NCI-H510A treated with DMSO at 0.1 percent for 48 hours (cell line): Measurements from ENCODE around the gene KPNA4.

ENCODE experiments used
- DNase-seq: peaks from one replicate; lab custom pipeline; 2025; lab: John Stamatoyannopoulos, UW

Gene KPNA4

DNA sequence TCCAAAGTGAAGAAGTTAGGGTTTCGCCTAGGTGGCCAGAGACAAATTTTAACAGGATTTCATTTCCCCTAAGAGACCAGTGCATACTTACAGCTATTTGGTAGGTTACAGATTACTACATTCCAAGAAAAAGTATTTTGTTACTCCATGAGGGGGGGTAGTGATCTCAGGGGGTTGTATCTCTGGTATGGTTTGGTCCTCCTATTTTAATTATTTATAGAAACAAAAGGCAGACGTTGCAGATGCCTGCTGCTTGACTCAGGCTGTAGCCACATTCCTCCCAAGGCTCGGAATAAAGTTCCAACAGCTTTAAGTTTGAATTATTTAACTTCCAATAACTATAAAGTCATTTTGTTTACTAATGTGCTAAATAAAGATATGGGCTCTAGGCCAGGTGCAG is 114.5 kb downstream of the KPNA4 start:
- no peak for DNase-seq

DNA sequence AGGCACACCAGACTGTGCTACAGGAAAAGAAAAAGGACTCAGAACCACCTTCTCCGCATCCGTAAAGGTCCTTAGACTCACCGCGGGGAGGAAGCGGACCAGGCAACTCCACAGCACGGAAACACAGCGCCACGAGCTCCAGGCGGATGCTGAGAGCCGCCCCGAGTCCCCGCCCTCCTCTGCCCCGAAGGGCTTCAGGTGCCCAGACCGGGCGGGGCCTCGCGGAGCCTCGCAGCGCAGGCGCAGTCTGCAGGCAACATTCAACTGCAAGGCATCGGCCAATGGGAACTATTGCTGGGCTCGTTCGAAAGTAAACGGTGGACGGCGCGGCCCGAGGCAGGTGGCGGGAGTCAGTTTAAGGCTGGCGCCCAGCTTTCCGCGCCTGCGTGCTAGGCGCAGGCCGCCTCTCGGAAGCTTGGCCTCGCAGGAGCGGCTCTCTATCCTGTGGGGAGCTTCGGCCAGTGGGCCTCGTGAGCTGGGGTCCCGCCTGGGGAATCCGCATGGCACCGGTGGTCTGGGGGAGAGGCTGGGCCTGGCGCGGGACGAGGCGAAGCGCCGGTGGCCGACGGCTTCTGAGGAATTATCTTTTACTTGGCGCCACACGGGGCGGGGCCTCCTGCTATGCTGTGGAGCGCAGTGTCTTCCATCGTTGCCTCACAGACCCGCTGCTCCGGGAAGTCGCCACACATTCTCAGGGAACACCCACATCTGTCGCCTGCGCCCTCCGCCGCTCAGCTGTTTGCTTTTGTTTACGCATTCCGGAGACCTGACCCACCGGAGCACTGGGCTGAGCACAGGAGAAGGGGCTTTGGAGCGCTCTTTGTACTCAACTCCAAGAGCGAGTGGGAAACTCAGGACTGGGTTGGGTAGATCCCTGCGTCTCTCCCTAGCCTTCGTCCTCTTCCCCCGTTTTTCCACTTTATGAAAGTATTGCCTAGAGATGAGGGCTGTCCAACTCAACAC is 115.5 kb downstream of the KPNA4 start, which contains the start of gene TRIM59:
TSS of gene TRIM59 (minus strand) at position 151 of the 963 bp plus-strand sequence. CDS start 10,603 bp downstream, outside the sequence.
- peak; percentile 89 for DNase-seq

DNA sequence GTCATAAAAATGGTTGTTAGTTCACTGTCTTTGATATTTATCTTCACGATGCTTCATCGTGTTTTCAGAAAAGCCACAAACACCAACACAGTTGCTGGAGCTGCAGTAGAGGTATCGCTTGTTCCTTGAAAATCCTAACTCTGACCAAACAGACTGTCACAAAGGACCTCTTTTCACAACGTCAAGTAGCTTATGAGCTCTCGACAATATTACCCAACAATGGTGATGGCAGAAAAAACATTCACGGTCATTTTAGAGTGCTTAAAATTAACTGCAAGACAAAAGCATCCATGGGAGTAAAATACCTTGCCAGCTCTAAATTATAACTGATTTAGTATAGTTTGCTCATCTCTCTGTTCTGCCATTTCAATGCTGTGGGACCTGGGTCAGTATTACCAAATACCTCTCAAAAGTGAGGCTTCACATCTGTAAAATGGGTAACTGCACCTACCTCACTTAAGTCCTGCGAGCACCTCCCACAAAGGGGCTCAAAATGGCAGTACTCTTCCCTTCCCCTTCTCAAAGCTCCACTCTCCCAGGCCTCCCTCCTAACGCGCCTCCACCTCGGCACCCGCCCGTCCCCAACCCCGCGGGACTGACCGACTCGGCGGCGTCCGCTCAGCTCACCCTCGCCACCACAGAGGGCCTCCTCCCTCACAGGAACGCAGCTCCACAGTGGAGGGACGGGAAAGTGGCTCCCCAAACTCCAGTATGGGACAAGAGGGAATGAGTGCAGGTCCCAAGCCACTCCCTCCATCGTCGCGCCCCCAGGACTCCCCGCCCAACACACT is 116.3 kb downstream of the KPNA4 start:
- peak; percentile 63 for DNase-seq

DNA sequence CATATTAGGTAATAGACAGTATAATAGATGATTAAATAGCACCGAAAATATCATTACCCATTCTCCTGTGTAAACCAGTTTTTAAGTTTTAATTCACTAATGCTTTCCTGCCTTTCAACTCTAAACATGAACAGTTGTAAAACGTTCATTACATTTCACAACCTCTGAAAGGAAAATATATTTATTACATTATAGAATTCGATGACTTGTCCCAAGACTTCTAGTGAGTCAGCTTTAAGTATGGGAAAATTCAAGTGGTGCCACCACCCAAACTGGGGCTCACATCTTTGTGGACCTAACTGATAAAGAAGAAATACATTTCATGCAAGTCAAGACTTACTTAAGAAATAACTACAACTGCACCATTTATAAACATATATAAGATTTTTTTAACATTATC is 117.8 kb downstream of the KPNA4 start:
- DNase-seq = no peak

DNA sequence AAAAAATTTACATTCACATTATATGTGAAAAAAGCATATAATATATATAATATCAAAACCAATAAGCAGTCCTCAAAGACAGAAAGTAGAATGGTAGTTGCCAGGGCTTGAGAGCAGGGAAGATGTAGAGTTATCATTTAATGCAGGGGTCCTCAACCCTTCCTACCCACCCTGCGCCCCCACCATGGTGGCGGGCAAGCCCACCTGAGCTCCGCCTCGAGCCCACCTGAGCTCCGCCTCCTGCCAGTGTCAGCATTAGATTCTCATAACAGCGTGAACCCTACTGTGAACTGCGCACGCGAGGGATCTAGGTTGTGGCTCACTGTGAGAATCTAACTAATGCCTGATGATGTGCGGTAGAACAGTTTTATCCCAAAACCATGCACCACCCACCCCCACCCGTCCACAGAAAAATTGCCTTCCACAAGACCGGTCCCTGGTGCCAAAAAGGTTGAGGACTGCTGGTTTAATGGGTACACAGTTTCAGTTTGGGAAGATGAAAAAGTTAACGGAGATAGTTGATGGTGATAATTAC is 118.8 kb downstream of the KPNA4 start:
- DNase-seq = no peak

DNA sequence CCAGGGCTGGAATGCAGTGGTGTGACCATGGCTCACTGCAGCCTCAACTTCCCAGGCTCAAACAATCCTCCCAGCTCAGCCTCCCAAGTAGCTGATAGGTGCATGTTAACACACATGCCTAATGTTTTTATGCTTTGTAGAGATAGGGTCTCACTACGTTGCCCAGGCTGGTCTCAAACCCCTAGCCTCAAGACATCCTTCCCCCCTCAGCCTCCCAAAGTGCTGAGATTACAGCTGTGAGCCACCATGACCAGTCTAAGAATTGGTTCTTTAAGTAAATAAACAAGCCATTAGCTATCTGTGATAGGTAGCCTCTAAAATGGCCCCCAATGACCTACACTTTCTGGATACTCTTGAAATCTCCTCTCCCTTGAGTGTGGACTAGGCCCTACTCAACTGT is 119.5 kb downstream of the KPNA4 start:
- DNase-seq = no peak
